Esophagus squamous epithelium (tissue), 5 donors: Measurements from ENCODE around the gene DNAJB13. TPM values are rescaled to one million over a fixed set of nuclear protein-coding genes. Genes with fewer than 3 reads are reported as not detected.

Experiments used
- DNase-seq: peaks from one replicate; lab custom pipeline; 2025; lab: John Stamatoyannopoulos, UW
- H3K27ac ChIP-seq, 4 donors: fragments of 200-600 bp; sonication (generic); one replicate each; pipeline ENCODE4 v1.5.1; 2016 to 2019; ENCODE audit warnings: mild to moderate bottlenecking in 1 of 4
- H3K27me3 ChIP-seq, 4 donors: fragments of 200-600 bp; sonication (generic); 1 replicate in 3 of 4; 2 replicates in 1 of 4; pipeline versions ENCODE4 v1.5.1 to v1.6.0; 2017 to 2021; ENCODE audit warnings: antibody characterized with exemption in 1 of 4
- H3K36me3 ChIP-seq, 3 donors: fragments of 200-600 bp; sonication (generic); one replicate each; pipeline ENCODE4 v1.5.1; 2016 to 2019
- H3K4me1 ChIP-seq, 3 donors: fragments of 200-600 bp; sonication (generic); one replicate each; pipeline ENCODE4 v1.5.1; 2017 to 2019
- H3K4me3 ChIP-seq, 4 donors: fragments of 200-600 bp; sonication (generic); 1 replicate in 3 of 4; 2 replicates in 1 of 4; pipeline ENCODE4 v1.5.1; 2016 to 2019; ENCODE audit warnings: mild to moderate bottlenecking in 2 of 4, moderate library complexity in 1 of 4
- H3K9me3 ChIP-seq, 3 donors: fragments of 200-600 bp; sonication (generic); one replicate each; pipeline ENCODE4 v1.5.1; 2016 to 2019
- CTCF ChIP-seq, 6 experiments: fragments of 450-650 bp in 4 of 6; fragments of 200-600 bp in 2 of 6; sonication (generic) in 2 of 6; IDR thresholded peaks; one replicate each; pipeline ENCODE4 v1.5.1; 2016 to 2019; ENCODE audit warnings: antibody characterized with exemption in 6 of 6, mild to moderate bottlenecking in 4 of 6, moderate library complexity in 4 of 6
- POLR2A ChIP-seq, 4 donors: fragments of 450-650 bp; IDR thresholded peaks; one replicate each; pipeline ENCODE4 v1.6.1; 2017; ENCODE audit warnings: antibody characterized with exemption in 4 of 4, mild to moderate bottlenecking in 4 of 4, moderate library complexity in 3 of 4
- WGBS, 2 donors: methylation state at CpG; one replicate each; pipeline ENCODE4 v1.1.5; 2018; 5-methylcytosine and 5-hydroxymethylcytosine counted together
- intact Hi-C: fragments of 100-400 bp; cut with DNase I; formaldehyde crosslinking; loops from one replicate; pipeline ENCODE4 v1.15.0; 2022
- total RNA-seq, 4 donors: library from RNA; depleted of rRNA; stranded (reverse); fragments of >200 nt; gene quantifications; one replicate each; pipeline ENCODE4 v1.1.0, GENCODE V29; 2016
- donor health status: DM: yes; HTN: yes; CAD: no.

The DNAJB13 gene
- total RNA-seq, 4 donors from 2014 or later, result not detected

- no peak for DNase-seq
- peaks cover 0 to 26% (median 0%) of the 10 kb centered on the region in 3 donors for H3K36me3 ChIP-seq
- no peaks in the 10 kb centered on the region for H3K9me3 ChIP-seq
- 60 to 67% methylated on average over 2 to 4 of the region's 4 CpGs for WGBS, 2 donors
- no peak overlapping the region for H3K4me3 ChIP-seq
- no peak for TF ChIP-seq POLR2A (IDR thresholded peaks at IDR 0.05)
- no peak for TF ChIP-seq CTCF (IDR thresholded peaks at IDR 0.05)
- intact Hi-C loops, result no loop called here
- no peaks in the 10 kb centered on the region for H3K27me3 ChIP-seq
- peaks cover 12 to 32% (median 24%) of the 10 kb centered on the region in 3 donors for H3K4me1 ChIP-seq
- peak overlapping the region; percentile 47 to 86 (median 72) for H3K27ac ChIP-seq
These were observed 68.4 kb downstream of the DNAJB13 start for GRCh38 chr11:74019104-74019738.

GRCh38 chr11:74019860-74020259 lies 69.0 kb downstream of the DNAJB13 start:
- peaks cover 12 to 32% (median 24%) of the 10 kb centered on the region in 3 donors for H3K4me1 ChIP-seq
- no peaks in the 10 kb centered on the region for H3K27me3 ChIP-seq
- peak overlapping the region in 2 of 4 donors; percentile 76 to 86 for H3K27ac ChIP-seq
- DNase-seq, result no peak
- TF ChIP-seq CTCF (IDR thresholded peaks at IDR 0.05) (no peak), POLR2A (IDR thresholded peaks at IDR 0.05) (no peak)
- 32 to 60% methylated on average over 4 of the region's 4 CpGs for WGBS, 2 donors
- no peaks in the 10 kb centered on the region for H3K9me3 ChIP-seq
- no peak overlapping the region for H3K4me3 ChIP-seq
- intact Hi-C loops, result no loop called here
- peaks cover 0 to 26% (median 0%) of the 10 kb centered on the region in 3 donors for H3K36me3 ChIP-seq

Other genes with a start within 250 kb of the DNAJB13 start
- gene RAB6A, start 190.0 kb upstream of the DNAJB13 start, total RNA-seq, result 100 to 1,000 TPM; 115 to 234 (median 161) TPM
- 10 to 100 TPM in 3 of 4 donors, 1 to 10 TPM in 1; 9.2 to 23.5 (median 18.8) TPM for gene MRPL48, start 163.2 kb upstream of the DNAJB13 start, total RNA-seq
- gene COA4, start 74.2 kb upstream of the DNAJB13 start, total RNA-seq, result 10 to 100 TPM; 43.9 to 88.5 (median 64.9) TPM
- gene PAAF1, start 74.0 kb upstream of the DNAJB13 start, total RNA-seq, result 10 to 100 TPM in 1 of 4 donors, 1 to 10 TPM in 3; 4.3 to 10.9 (median 8.3) TPM
- gene UCP2, start 31.8 kb downstream of the DNAJB13 start, total RNA-seq, result 10 to 100 TPM in 1 of 4 donors, 1 to 10 TPM in 3; 4.0 to 26.7 (median 7.1) TPM
- 1 to 10 TPM in 1 of 4 donors, under 1 TPM in 2, not detected in 1; 0.53 to 1.5 (median 0.92) TPM for gene UCP3, start 58.1 kb downstream of the DNAJB13 start, total RNA-seq
- gene C2CD3, start 220.0 kb downstream of the DNAJB13 start, total RNA-seq, result 10 to 100 TPM in 3 of 4 donors, 1 to 10 TPM in 1; 5.9 to 19.1 (median 14.2) TPM
- gene PPME1, start 220.3 kb downstream of the DNAJB13 start, total RNA-seq, result 10 to 100 TPM; 20.6 to 29.3 (median 28.1) TPM